ENCODE data around the gene TCP1. TPM values are rescaled to one million over a fixed set of nuclear protein-coding genes. Genes with fewer than 3 reads are reported as not detected.
A peak's percentile ranks its signal among the peaks of the same experiment; 100 is the strongest.
"Not testable (repeated sequence)": the region's sequence is repeated elsewhere in the genome, so short reads cannot be mapped to it uniquely, and the experiment has no call there.

Gene TCP1
- polyA plus RNA-seq (ENCODE audit: insufficient read length): 210 TPM

DNA sequence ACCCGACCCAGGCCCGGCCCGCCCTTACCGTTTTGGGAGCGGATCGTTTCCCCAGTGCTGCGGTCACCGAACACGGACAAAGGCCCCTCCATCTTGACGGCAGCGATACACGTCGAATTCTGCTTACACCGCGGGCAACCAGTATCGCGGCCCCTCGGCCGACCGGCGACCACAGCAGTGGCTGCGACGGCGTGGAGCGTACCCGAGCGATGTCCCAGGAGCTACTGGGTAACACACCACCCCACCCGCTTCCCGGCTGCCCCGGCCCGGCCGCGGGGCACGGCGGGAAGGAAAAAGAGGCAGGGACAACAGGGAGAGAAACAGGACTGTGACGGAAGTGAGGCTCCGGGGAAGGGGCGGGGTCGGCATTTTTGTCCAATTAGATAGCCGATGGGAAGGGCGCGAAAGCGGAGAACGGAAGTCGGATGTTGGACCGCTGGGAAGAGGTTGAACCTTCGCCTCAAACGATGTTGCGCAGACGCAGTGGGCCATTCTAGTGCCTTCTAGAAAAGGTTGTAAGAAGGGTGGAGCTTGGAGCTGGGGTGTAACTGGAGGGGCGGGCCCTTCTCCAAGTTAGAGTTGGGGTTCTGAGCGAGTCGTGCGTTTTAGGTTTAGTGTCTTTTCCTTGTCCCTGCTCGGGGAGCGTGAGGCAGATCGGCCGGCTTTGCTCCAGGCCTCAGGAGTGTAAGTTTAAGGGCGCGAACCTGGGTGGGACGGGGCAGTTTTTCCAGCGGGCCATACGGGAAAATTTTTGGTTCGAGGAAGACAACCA is at the start of gene TCP1:
Gene TCP1, minus strand, starts transcription at position 226 of the 772 bp plus-strand sequence. Its CDS starts 134 bp downstream, at position 92.
- DNase-seq (ENCODE audit: low read depth): peak; percentile 100

DNA sequence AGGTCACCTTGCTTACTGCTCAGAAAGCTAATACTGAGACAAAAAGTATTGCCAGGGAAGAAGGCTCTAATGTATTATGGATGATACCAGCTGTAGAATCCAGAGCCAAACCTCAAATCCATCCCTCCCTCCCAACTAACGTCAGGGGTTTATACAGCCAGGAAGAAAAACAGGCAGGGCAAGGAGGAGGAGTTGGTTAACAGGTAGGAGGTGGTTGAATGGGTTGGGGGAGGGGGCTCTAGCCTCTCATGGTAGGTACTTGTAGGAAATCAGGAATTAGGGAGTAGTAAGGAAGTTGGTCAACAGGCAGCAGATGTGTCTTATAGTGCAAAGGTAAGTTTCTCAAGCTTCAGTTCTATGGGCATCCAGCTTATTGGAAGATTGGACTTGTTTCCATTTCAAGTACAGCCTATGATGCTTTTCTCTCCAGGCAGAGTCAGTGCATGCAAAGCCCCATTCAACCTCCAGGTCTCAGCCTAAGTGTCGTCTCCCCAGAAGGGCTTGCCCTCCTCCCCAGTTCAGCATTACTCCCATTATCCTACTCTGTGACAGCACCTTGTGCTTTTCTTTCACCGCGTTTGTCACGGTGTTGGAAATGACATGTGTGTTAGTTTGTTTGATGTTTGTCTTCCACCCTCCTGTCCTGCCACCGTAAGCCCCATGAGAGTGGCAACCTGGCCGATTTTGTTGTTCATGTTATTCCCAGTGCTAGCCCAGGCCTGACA is 48.8 kb upstream of the TCP1 start:
- DNase-seq (ENCODE audit: low read depth): no peak

DNA sequence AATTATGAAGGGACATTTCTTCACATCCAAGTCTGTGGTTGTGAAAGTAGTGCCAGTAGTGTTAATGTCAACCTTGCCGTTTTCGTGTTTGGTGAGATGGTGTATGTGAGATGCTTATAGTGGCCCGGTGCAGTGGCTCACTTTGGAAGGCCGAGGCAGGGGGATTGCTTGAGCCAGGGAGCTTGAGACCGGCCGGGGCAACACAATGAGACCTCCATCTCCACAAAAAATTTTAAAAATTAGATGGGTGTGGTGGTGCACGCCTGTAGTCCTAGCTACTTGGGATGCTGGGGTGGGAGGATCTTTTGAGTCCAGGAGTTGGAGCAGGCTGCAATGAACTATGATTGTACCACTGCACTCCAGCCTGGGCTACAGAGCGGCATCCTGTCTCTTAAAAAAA is 48.1 kb upstream of the TCP1 start:
- DNase-seq (ENCODE audit: low read depth): no peak

DNA sequence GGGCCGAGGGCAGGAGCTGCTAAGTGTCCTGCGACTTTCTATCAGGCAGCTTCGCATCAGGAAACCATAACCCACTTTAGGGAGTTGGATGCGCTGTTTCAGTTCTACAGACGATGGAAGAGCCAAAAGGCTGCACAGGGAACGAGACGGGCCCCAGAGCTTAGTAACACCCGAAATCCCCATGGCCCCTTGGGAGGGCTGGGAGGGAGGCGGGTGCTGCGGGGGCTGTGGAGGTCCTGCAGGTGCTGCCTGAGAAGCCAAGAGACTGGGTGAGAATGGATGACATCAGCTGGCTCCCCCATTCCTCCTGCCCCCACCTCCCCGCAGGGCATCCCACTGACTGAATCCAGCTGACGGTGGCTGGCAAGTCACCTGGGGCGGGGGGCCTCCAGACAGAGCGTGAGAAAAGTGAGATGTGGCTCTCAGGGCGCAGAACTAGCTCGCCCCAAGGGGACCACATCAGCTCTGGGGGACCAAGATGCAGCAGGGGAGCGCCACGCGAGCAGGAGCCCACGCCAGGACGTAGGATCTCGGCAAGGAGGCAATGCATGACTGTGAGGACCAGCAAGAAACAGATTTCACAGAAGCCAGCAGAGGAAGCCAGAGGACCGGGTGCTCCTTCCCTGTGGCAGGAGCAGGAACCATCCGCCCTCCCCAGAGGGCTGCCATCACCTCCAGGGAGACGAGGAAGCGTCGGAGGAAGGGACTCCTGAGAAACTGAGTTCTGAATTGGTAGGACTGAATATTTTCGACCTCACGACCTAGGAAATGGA is 47.5 kb upstream of the TCP1 start:
- no peak for DNase-seq (ENCODE audit: low read depth)

DNA sequence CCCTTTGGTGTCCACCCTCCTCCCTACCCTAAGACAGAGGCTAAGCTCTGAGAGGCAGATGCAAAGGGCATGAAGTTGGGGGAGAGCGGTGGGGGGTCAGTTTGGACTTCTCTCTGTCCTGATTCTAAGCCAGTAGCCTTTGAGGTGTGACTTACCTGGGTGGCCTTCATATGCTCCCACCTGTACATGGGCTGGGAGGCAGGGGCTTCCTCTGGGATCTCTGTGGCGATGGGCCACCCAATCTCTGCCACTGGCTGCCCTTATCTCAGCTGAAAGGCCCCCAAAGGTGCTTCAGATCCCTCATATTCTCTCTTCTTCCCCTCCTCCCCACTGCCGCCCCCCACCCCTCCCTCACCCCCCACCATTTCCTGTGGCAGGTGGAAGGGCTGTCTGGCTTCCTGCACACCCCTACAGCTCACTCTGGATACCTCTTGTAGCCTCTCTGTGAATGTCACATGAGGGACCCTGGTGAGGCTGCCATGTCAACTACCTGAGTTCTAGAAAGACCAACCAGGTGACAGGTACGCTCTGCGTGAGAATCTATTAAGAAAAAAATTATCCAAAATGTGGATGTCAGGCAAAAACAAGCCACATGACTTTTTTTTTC is 44.7 kb upstream of the TCP1 start:
- DNase-seq (ENCODE audit: low read depth): no peak

DNA sequence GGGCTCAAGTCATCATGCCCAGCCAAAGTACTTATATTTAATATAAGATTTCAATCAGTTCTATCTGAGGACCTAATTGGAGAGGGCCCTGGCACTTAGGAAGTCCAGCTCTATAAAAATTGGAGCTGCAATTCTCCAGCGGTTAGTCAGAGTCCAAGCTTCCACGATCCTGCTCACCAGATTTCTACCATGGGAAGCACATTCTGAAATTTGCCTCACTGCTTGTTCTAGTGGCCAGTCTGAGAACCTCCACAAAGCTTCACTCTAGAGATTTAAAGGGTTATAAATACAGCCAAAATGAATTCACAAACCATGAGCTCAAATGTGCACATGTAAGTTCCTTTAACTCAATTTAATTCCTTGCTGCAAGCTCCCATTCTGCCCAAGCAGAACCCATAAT is 44.2 kb upstream of the TCP1 start:
- DNase-seq (ENCODE audit: low read depth): no peak

DNA sequence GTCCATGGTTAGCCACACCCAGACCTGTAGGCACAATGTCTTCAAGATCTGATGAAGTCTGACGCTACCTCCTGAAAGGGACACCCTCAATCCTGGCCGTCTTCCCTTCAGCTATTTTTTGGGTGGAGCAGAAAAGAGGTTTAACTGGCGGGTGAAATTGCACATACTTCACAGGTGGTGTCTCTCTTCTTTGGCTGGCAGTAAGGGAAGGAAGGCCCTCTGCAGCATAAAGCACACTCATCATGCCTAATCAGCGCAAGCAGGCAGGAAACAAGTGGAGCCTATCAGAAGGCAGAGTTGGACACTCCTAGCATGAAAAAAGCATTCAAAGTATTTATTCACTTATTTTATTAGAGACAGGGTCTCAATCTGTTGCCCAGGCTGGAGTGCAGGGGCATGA is 43.5 kb upstream of the TCP1 start:
- DNase-seq (ENCODE audit: low read depth): no peak

DNA sequence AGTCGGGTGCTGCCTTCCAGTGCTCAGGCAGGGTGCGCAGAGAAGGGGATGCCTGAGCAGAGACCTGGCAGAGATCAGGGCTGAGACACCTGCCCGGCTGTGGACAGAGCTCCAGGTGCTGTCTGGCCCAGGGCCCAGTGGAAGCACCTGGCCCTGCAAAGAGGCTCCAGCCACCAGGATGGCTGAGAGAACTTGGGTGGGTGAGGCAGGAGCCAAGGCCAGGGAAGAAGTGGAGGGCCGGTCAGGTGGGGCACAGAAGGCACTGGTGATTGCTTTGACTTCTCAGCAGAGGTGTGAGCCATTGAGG is 41.9 kb upstream of the TCP1 start:
- no peak for DNase-seq (ENCODE audit: low read depth)

DNA sequence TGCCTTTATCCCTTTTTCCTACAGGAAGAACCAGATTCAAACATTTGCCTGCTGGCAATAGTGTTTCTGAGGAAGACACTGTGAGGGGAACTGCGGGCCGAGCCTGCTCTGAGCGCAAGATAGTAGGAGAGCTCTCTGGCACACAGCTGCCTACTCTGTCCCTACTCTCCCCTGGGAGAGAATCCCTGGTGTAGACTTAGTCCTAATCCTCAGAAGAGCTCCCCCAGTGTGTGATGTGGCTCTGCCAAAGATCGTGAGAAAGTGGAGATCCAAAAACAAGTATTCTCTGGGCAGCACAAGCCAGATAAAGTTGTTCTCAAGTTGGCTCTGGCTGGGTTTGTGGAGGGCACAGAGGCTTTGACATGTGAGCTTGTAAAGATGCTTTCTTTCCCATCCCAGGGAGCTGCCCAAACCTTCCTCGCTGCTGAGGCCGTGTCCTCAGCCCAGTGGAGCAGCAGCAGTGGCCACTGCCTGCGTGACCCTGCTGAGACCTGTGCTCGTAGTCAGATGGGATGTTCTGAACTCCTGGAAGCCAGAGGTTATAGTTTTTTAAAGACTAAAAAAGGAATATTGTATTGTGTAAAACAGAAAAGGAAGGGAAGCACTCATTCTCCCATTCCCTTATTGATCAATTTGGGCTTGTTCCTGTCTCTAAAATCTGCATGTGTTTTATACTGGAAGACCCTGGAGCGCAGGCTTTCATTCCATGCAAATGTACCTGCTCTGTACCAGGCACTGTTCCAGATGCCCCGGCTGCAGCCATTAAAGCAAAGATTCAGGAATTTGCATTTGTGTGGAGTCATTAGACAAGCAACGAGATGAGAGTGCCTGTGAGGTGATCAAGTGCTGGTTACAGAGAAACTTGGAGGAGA is 41.3 kb upstream of the TCP1 start:
- DNase-seq (ENCODE audit: low read depth): no peak

DNA sequence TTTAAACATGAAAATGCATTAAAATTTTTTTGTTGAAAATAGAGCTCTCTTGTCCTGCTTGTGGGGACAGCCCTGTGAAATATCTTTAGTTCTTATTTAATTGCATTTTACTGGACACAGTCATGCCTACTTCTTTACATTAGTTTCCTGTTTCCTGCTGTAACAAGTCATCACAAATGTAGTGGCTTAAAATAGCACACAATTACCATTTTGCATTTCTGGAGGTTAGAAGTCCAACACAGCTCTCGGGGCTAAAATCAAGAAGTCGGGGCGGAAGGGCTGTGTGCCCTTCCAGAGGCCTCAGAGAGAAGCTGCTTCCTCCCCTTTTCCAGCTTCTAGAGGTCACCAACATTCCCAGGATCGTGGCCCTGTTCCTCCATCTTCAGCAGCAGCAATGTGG is 40.1 kb upstream of the TCP1 start:
- DNase-seq (ENCODE audit: low read depth): no peak

DNA sequence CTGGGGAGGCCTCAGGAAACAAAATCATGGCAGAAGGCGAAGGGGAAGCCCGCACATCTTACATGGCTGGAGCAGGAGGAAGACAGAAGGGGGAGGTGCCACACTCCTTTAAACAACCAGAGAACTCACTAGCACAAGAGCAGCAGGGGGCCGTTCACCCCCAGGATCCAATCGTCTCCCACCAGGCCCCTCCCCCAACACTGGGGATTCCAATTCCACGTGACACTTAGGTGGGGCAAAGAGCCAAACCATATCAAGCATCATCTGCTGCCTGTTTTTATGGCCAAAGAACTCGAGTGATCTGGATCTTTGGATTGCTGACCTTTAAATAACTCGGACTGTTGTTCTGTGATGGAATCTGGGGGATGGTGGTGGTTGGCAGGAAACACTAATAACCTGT is 38.7 kb upstream of the TCP1 start:
- DNase-seq (ENCODE audit: low read depth): no peak

DNA sequence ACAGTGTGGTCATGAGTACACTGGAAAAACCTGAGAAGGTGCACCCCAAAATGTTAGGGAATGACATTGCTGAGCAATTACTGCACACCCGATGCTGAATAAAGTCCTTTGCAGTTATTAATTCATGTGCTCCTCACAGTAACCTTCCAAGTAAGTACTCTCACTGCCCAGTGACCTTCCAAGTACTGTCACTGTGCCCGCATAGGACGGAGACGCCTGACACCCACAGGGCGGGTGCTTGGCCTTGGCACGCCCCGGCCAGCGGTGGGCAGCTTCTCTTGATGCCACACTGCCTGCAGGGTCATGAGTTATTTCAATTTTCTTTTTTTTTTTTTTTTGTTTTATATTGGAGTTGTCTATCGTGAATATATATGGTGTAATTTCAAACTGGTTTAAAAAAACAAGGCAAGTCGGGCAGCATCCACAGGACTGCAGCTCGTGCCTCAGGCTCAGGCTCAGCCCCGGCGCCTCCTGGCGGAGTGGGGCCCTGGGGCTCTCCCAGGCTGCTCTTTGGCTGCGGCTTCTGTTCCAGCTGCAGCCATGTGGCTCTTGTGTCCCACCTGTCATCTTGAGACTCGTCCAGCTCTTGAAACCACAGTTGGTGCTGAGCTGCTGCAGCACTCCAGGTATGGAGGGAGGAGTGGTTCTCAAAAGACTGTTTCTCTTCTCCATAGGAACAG is 37.7 kb upstream of the TCP1 start:
- no peak for DNase-seq (ENCODE audit: low read depth)

DNA sequence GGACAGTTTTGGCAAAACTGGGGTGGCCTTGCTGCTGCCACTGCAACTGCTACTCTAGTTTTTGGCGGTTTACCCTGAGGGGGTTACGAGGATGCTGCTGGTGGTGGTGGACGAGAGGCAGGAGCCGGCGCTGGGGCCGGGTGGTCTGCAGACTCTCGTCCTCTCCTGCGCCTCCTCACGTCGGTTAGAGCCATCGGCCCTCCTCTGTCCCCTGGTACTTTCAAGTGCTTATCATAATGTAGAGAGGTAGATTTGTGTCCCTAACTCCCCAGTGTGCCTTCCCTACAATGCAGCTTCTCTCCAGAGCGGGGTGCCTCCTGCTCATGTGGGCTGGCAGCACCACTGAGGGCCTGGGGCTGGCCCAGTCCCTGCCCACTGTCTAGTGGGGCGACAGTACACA is 36.6 kb upstream of the TCP1 start:
- DNase-seq (ENCODE audit: low read depth): no peak

DNA sequence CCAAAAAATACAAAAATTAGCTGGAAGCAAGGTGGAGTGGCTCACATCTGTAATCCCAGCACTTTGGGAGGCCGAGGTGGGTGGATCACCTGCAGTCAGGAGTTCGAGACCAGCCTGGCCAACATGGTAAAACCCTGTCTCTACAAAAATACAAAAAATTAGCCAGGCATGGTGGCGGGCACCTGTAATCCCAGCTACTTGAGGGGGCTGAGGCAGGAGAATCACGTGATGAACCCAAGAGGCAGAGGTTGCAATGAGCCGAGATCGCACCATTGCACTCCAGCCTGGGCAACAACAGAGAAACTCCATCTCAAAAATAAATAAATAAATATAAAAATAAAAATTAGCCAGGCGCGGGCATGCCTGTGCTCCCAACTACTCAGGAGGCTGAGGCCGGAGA is 35.3 kb upstream of the TCP1 start:
- not testable (repeated sequence) for DNase-seq (ENCODE audit: low read depth)

DNA sequence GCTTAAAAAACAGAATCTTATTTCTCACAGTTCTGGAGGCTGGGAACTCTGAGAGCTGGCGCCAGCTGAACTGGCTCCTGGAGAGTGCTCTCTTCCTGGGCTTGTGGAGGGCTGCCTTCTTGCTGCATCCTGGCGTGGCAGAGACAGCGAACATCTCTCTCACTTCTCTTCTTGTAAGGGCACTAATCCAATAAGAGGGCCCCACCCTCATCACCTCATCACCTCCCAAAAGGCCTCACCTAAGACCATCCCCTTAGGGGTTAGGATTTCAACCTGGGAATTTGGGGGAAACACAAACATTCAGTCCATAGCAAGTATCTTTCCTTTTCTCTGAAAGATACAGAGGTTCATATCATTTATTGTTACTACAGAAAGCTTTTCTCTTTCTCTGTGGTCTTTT is 34.6 kb upstream of the TCP1 start:
- no peak for DNase-seq (ENCODE audit: low read depth)

DNA sequence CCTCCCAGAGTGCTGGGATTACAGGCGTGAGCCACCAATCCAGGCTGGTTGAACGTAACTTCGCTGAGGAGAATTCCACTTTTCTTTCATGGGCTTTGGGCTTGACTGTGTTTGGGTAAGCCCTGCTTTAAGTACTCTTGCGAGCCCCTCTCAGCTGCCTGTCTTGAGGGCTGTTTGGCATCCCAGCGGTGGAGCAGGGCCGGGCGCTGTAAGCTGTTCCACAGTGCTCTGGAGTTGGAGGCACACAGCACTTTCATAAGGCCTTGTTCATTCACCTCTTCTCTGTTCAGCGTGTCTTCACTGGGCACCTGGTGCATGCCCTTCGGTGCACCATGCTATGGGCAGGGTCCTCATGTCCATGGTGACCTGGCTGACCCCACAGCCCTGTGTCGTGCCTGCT is 32.3 kb upstream of the TCP1 start:
- DNase-seq (ENCODE audit: low read depth): no peak

DNA sequence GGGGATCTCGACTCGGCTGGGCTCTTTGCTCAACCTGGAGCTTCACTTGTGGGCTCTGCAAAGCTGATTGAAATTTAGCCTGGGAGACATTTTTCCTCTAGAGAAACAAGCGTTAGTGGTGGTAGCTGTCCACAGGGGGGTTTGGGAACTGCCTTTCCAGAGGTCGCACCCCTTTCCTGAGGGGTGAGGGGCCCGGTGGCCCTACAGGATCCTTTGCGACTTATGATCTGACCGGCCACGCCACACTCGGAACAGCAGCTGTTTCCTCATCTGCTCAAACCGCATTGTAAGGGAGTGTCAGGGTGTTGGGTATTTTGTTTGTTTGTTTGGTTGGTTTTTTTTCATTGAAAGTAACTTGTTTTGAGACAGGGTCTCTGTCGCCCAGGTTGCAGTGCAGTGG is 31.7 kb upstream of the TCP1 start:
- no peak for DNase-seq (ENCODE audit: low read depth)

DNA sequence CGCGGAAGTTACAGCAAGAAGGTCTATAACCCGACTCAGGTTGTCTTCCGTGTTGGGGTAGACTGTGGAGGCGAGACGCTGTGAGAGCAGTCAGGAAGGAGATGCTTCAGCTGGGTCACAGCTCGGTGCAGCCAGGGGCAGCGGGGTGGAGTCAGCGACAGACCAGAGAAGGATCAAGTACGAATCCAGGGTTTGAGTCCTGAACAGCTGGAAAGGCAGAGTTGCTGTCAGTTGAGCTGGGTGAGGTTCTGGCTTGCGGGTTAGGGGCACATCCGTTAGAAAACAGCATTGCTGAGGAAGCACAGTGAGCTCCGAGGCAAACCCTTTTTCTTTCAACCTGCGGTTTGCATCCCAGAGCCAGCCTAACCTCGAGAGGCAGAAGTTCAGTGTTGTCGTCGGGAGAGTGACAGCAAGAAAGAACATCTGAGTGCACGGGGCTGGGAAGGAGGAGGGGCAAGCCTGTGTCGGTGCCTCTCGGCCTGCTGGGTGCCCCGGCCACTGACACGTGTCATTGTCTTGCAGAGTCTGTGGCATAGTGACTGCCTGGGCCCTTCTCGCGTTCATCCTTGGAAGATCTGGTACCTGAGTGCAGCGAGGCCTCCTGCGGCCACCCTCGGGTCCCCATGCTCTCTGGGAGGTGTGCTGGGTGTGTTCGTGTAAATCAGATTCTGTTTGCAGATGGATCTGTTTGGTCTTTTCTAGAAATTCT is 30.7 kb upstream of the TCP1 start:
- no peak for DNase-seq (ENCODE audit: low read depth)

DNA sequence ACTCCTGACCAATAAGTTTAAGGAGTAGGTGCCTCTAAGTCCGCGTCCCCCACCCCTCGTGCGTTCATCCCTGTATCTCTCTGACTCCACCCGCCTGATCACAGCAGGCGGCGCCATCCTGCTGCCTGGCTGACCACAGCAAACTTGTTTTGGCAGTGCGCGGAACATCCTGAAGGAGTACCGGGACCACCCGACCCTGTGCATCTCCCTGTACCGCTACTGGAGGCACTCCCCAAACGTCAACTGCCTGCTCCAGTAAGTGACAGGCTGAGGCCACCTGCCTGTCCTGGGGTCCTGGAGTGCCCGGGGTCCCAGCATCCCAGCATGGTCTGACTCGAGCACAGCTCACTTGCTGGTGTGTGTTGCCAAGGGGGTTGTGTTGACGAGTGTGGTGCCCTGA is 29.7 kb upstream of the TCP1 start:
- no peak for DNase-seq (ENCODE audit: low read depth)

Measured in forelimb muscle (tissue), 1 donor.